ENCODE measurements around the gene TLK2.
"Not testable (repeated sequence)": the region's sequence is repeated elsewhere in the genome, so short reads cannot be mapped to it uniquely, and the experiment has no call there.

DNA sequence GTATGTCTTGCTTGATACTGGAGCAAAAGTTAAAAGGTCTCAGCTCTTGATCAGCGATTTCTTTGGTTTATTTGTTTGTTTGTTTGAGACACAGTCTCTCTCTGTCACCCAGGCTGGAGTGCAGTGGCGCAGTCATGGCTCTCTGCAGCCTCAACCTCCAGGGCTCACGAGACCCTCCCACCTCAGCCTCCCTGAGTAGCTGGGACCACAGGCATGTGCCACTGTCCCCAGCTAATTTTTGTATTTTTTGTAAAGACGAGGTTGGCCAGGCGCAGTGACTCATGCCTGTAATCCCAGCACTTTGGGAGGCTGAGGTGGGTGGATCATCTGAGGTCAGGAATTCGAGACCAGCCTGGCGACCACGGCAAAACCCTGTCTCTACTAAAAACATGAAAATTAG, 20.2 kb downstream of the TLK2 start:
- TF ChIP-seq, protein P1, sequence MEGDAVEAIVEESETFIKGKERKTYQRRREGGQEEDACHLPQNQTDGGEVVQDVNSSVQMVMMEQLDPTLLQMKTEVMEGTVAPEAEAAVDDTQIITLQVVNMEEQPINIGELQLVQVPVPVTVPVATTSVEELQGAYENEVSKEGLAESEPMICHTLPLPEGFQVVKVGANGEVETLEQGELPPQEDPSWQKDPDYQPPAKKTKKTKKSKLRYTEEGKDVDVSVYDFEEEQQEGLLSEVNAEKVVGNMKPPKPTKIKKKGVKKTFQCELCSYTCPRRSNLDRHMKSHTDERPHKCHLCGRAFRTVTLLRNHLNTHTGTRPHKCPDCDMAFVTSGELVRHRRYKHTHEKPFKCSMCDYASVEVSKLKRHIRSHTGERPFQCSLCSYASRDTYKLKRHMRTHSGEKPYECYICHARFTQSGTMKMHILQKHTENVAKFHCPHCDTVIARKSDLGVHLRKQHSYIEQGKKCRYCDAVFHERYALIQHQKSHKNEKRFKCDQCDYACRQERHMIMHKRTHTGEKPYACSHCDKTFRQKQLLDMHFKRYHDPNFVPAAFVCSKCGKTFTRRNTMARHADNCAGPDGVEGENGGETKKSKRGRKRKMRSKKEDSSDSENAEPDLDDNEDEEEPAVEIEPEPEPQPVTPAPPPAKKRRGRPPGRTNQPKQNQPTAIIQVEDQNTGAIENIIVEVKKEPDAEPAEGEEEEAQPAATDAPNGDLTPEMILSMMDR (IDR thresholded peaks at IDR 0.05; ENCODE audit: low read depth, low read length) = not testable (repeated sequence)
- TF ChIP-seq EZH2phosphoT487 (IDR thresholded peaks at IDR 0.05; ENCODE audit: low read depth) = not testable (repeated sequence)
